SU-DHL-6 (cell line): ENCODE data around the gene TMEM33.

Experiments used
- EZH2phosphoT487 ChIP-seq: fragments of 200-600 bp; sonication (generic), shearing (Covaris generic); conservative IDR thresholded peaks from 2 replicates; pipeline ENCODE4 v1.6.1; 2018; ENCODE audit warnings: mild to moderate bottlenecking, antibody characterized with exemption, low read length, moderate library complexity, mixed read lengths
- TF ChIP-seq, protein P1 (sequence below): fragments of 200-600 bp; sonication (generic); IDR thresholded peaks from one replicate; pipeline ENCODE4 v1.5.1; 2017; ENCODE audit warnings: antibody characterized with exemption, mild to moderate bottlenecking, low read length, moderate library complexity; ENCODE audit not compliant: insufficient read depth, poor library complexity, severe bottlenecking

GRCh38 chr4:41992967-41993857 is 58.0 kb downstream of the TMEM33 start:
- TF ChIP-seq, protein P1, sequence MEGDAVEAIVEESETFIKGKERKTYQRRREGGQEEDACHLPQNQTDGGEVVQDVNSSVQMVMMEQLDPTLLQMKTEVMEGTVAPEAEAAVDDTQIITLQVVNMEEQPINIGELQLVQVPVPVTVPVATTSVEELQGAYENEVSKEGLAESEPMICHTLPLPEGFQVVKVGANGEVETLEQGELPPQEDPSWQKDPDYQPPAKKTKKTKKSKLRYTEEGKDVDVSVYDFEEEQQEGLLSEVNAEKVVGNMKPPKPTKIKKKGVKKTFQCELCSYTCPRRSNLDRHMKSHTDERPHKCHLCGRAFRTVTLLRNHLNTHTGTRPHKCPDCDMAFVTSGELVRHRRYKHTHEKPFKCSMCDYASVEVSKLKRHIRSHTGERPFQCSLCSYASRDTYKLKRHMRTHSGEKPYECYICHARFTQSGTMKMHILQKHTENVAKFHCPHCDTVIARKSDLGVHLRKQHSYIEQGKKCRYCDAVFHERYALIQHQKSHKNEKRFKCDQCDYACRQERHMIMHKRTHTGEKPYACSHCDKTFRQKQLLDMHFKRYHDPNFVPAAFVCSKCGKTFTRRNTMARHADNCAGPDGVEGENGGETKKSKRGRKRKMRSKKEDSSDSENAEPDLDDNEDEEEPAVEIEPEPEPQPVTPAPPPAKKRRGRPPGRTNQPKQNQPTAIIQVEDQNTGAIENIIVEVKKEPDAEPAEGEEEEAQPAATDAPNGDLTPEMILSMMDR = no peak
- no peak for TF ChIP-seq EZH2phosphoT487
